Measurements from ENCODE around the gene MLLT6.

The MLLT6 gene

GRCh38 chr17:38730526-38731379 is 25.7 kb downstream of the MLLT6 start:
- H3F3A ChIP-seq (ENCODE audit: low read depth): no peaks in the 10 kb centered on the region; the same call in 1 of the 2 replicates

GRCh38 chr17:38731526-38732294 is 26.6 kb downstream of the MLLT6 start:
- H3K9me3 ChIP-seq (ENCODE audit: insufficient read depth, low read depth, low read length): no peaks in the 10 kb centered on the region
- peaks cover 43% of the 10 kb centered on the region for H3K4me1 ChIP-seq (ENCODE audit: insufficient read depth, low read length, poor library complexity, severe bottlenecking)
- peak overlapping the region; percentile 97 for H3K4me2 ChIP-seq (ENCODE audit: low read depth, low read length, poor library complexity, severe bottlenecking)
- H3F3A ChIP-seq (ENCODE audit: low read depth): no peaks in the 10 kb centered on the region; the same call in 1 of the 2 replicates
- H3K36me3 ChIP-seq (ENCODE audit: insufficient read depth, low read length): peaks cover 4% of the 10 kb centered on the region; the same call in 1 of the 2 replicates
- H3K79me2 ChIP-seq (ENCODE audit: insufficient read depth, low read length): peaks cover 19% of the 10 kb centered on the region
- H2AFZ ChIP-seq (ENCODE audit: low read length): no peak overlapping the region
- H4K20me1 ChIP-seq (ENCODE audit: insufficient read depth, low read length, poor library complexity, severe bottlenecking): peaks cover 7% of the 10 kb centered on the region
- H3K9ac ChIP-seq (ENCODE audit: low read depth, low read length, poor library complexity, severe bottlenecking): peak overlapping the region; percentile 74
- TF ChIP-seq EZH2phosphoT487 (IDR thresholded peaks at IDR 0.05; ENCODE audit: borderline replicate concordance) (no peak), CTCF (conservative IDR thresholded peaks at IDR 0.05; ENCODE audit: low read length) (no peak)
- H3K4me3 ChIP-seq (ENCODE audit: low read length, poor library complexity, severe bottlenecking): peak overlapping the region; percentile 78
- H3K27me3 ChIP-seq (ENCODE audit: insufficient read depth, low read length, poor library complexity, severe bottlenecking): no peaks in the 10 kb centered on the region
- no peaks in the 10 kb centered on the region for H3K9me2 ChIP-seq (replicated peaks; ENCODE audit: low read depth, low read length)

More at GRCh38 chr17:38730526-38731379, 25.7 kb downstream of the MLLT6 start:
- Histone ChIP-seq H3K4me2 (ENCODE audit: low read depth, low read length, poor library complexity, severe bottlenecking) (peak overlapping the region; percentile 97), H3K4me3 (ENCODE audit: low read length, poor library complexity, severe bottlenecking) (peak overlapping the region; percentile 78), H3K9ac (ENCODE audit: low read depth, low read length, poor library complexity, severe bottlenecking) (peak overlapping the region; percentile 74), H3K9me3 (ENCODE audit: insufficient read depth, low read depth, low read length) (no peaks in the 10 kb centered on the region), H3K79me2 (ENCODE audit: insufficient read depth, low read length) (peaks cover 19% of the 10 kb centered on the region), H3K4me1 (ENCODE audit: insufficient read depth, low read length, poor library complexity, severe bottlenecking) (peaks cover 43% of the 10 kb centered on the region), H4K20me1 (ENCODE audit: insufficient read depth, low read length, poor library complexity, severe bottlenecking) (peaks cover 7% of the 10 kb centered on the region), H3K36me3 (ENCODE audit: insufficient read depth, low read length) (peaks cover 2% of the 10 kb centered on the region; the same call in 1 of the 2 replicates), H3K27me3 (ENCODE audit: insufficient read depth, low read length, poor library complexity, severe bottlenecking) (no peaks in the 10 kb centered on the region), H3K9me2 (replicated peaks; ENCODE audit: low read depth, low read length) (no peaks in the 10 kb centered on the region), H2AFZ (ENCODE audit: low read length) (peak overlapping the region; percentile 94)
- no peak for TF ChIP-seq EZH2phosphoT487 (IDR thresholded peaks at IDR 0.05; ENCODE audit: borderline replicate concordance)
- no peak for TF ChIP-seq CTCF (conservative IDR thresholded peaks at IDR 0.05; ENCODE audit: low read length)

GRCh38 chr17:38732376-38733281 is 27.6 kb downstream of the MLLT6 start:
- Histone ChIP-seq H2AFZ (ENCODE audit: low read length) (no peak overlapping the region), H4K20me1 (ENCODE audit: insufficient read depth, low read length, poor library complexity, severe bottlenecking) (peaks cover 7% of the 10 kb centered on the region), H3F3A (ENCODE audit: low read depth) (no peaks in the 10 kb centered on the region; the same call in 1 of the 2 replicates), H3K4me2 (ENCODE audit: low read depth, low read length, poor library complexity, severe bottlenecking) (no peak overlapping the region), H3K9me3 (ENCODE audit: insufficient read depth, low read depth, low read length) (no peaks in the 10 kb centered on the region), H3K9me2 (replicated peaks; ENCODE audit: low read depth, low read length) (no peaks in the 10 kb centered on the region), H3K27me3 (ENCODE audit: insufficient read depth, low read length, poor library complexity, severe bottlenecking) (no peaks in the 10 kb centered on the region), H3K79me2 (ENCODE audit: insufficient read depth, low read length) (peaks cover 19% of the 10 kb centered on the region), H3K4me3 (ENCODE audit: low read length, poor library complexity, severe bottlenecking) (no peak overlapping the region), H3K9ac (ENCODE audit: low read depth, low read length, poor library complexity, severe bottlenecking) (peak overlapping the region; percentile 74), H3K36me3 (ENCODE audit: insufficient read depth, low read length) (peaks cover 4% of the 10 kb centered on the region; the same call in 1 of the 2 replicates), H3K4me1 (ENCODE audit: insufficient read depth, low read length, poor library complexity, severe bottlenecking) (peaks cover 36% of the 10 kb centered on the region)
- TF ChIP-seq EZH2phosphoT487 (IDR thresholded peaks at IDR 0.05; ENCODE audit: borderline replicate concordance): no peak
- no peak for TF ChIP-seq CTCF (conservative IDR thresholded peaks at IDR 0.05; ENCODE audit: low read length)

Measured in Loucy (cell line).